PFSK-1 (cell line): Measurements from ENCODE around the gene CYYR1.

Experiments
- FOXP2 ChIP-seq: optimal IDR thresholded peaks from 2 replicates; pipeline ENCODE3; 2011; ENCODE audit warnings: borderline replicate concordance, control low read depth, inconsistent platforms; ENCODE audit not compliant: insufficient read depth; ENCODE audit errors: extremely low read length, extremely low read depth
- POLR2AphosphoS5 ChIP-seq: IDR thresholded peaks from 2 replicates; pipeline ENCODE4 v1.6.1; 2012; ENCODE audit warnings: low read depth, mild to moderate bottlenecking, control low read depth, low read length, moderate library complexity
- SIN3A ChIP-seq: IDR thresholded peaks from 2 replicates; pipeline ENCODE4 v1.6.1; 2012; ENCODE audit warnings: mild to moderate bottlenecking, low read length, moderate library complexity, borderline replicate concordance; ENCODE audit not compliant: insufficient read depth
- TAF1 ChIP-seq: IDR thresholded peaks from 2 replicates; pipeline ENCODE4 v1.6.1; 2012; ENCODE audit warnings: low read length, control low read depth, borderline replicate concordance; ENCODE audit not compliant: insufficient read depth
- TF ChIP-seq, protein P1 (sequence below), 2 experiments: IDR thresholded peaks; 2 replicates each; pipeline versions ENCODE4 v1.6.1 to v1.8.0; 2011 to 2012; ENCODE audit warnings: low read depth in 2 of 2, low read length in 2 of 2, control low read depth in 1 of 2, inconsistent platforms in 1 of 2, mild to moderate bottlenecking in 1 of 2, moderate library complexity in 1 of 2; ENCODE audit not compliant: insufficient read depth in 1 of 2

Gene CYYR1

GRCh38 chr21:26425576-26425975, 147.5 kb downstream of the CYYR1 start:
- no peak for TF ChIP-seq TAF1
- no peak for TF ChIP-seq FOXP2
- no peak for TF ChIP-seq SIN3A
- no peak for TF ChIP-seq POLR2AphosphoS5
- TF ChIP-seq, protein P1, sequence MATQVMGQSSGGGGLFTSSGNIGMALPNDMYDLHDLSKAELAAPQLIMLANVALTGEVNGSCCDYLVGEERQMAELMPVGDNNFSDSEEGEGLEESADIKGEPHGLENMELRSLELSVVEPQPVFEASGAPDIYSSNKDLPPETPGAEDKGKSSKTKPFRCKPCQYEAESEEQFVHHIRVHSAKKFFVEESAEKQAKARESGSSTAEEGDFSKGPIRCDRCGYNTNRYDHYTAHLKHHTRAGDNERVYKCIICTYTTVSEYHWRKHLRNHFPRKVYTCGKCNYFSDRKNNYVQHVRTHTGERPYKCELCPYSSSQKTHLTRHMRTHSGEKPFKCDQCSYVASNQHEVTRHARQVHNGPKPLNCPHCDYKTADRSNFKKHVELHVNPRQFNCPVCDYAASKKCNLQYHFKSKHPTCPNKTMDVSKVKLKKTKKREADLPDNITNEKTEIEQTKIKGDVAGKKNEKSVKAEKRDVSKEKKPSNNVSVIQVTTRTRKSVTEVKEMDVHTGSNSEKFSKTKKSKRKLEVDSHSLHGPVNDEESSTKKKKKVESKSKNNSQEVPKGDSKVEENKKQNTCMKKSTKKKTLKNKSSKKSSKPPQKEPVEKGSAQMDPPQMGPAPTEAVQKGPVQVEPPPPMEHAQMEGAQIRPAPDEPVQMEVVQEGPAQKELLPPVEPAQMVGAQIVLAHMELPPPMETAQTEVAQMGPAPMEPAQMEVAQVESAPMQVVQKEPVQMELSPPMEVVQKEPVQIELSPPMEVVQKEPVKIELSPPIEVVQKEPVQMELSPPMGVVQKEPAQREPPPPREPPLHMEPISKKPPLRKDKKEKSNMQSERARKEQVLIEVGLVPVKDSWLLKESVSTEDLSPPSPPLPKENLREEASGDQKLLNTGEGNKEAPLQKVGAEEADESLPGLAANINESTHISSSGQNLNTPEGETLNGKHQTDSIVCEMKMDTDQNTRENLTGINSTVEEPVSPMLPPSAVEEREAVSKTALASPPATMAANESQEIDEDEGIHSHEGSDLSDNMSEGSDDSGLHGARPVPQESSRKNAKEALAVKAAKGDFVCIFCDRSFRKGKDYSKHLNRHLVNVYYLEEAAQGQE (IDR thresholded peaks at IDR 0.05; ENCODE audit: insufficient read depth in 1 of 2, low read depth in 2 of 2, low read length in 2 of 2): no peak

- TF ChIP-seq TAF1 (no peak), FOXP2 (no peak), SIN3A (no peak), POLR2AphosphoS5 (no peak)
- TF ChIP-seq, protein P1 (IDR thresholded peaks at IDR 0.05; ENCODE audit: insufficient read depth in 1 of 2, low read depth in 2 of 2, low read length in 2 of 2): no peak
Observed at GRCh38 chr21:26423511-26423910, 149.6 kb downstream of the CYYR1 start.

DNA sequence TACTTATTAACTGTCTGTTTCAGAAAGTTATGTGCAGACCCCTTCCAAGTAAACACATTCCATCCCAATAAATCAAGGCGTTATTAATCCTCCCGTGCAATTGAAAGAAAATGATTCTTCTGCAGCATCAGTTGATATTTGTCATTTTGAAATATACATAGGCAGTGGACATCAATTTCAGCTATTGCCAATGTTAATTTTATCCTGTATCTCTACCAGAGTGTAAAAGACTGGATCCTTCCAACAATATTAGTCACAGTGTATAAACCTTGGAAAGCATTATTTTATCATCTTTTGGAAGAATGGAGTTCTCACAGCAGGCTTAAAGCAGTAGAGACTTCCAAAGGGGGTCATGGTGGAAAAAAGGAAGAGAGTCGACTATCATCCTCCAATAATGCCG, 150.4 kb downstream of the CYYR1 start:
- TF ChIP-seq TAF1: no peak
- TF ChIP-seq, protein P1 (IDR thresholded peaks at IDR 0.05; ENCODE audit: insufficient read depth in 1 of 2, low read depth in 2 of 2, low read length in 2 of 2): no peak
- no peak for TF ChIP-seq SIN3A
- TF ChIP-seq POLR2AphosphoS5: no peak
- TF ChIP-seq FOXP2: no peak

DNA sequence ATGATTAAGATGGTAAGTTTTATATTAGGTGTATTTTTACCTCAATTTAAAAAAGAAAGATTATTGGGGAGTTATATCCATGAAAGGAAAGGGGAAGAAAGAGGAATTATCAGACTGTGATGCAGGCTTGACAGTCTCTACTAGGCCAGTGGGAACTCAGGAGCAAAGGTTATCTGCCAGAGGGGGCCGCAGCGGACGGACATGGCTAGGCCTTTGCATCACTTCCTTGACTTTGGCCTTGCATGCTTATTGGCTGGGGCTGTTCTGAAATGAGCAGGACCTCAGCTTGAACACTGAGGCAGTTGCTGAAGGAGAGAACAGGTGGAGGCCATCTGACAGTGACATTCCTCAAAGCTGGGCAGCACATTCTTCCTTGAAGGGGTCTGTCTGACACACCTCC, 150.9 kb downstream of the CYYR1 start:
- no peak for TF ChIP-seq POLR2AphosphoS5
- TF ChIP-seq, protein P1 (IDR thresholded peaks at IDR 0.05; ENCODE audit: insufficient read depth in 1 of 2, low read depth in 2 of 2, low read length in 2 of 2): no peak
- no peak for TF ChIP-seq FOXP2
- TF ChIP-seq TAF1: no peak
- no peak for TF ChIP-seq SIN3A

DNA sequence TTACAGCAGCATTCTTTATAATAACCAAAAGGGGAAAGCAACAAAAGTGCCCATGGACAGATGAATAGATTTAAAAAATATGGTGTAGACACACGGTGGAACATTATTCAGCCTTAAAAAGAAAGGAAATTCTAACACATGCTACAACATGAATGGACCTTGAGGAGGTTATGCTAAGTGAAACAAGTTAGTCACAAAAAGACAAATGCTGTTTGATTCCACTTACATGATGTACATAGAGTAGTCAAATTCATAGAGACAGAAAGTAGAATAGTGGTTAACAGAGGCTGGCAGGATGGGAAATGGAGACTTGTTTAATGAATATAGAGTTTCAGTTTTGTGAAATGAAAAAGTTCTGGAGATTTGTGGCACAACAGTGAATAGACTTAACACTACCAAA, 151.4 kb downstream of the CYYR1 start:
- TF ChIP-seq POLR2AphosphoS5: no peak
- TF ChIP-seq, protein P1 (IDR thresholded peaks at IDR 0.05; ENCODE audit: insufficient read depth in 1 of 2, low read depth in 2 of 2, low read length in 2 of 2): no peak
- TF ChIP-seq SIN3A: no peak
- TF ChIP-seq FOXP2: no peak
- TF ChIP-seq TAF1: no peak
